Keratinocyte (primary cell): ENCODE results near the gene MAST2.
A peak's percentile ranks its signal among the peaks of the same experiment; 100 is the strongest.

Experiments used
- EZH2 ChIP-seq: IDR thresholded peaks from one replicate; pipeline ENCODE4 v1.6.1; 2012; ENCODE audit warnings: inconsistent platforms, mild to moderate bottlenecking, low read length, moderate library complexity
- TF ChIP-seq, protein P1 (sequence below), 3 experiments: IDR thresholded peaks in 1 of 3; conservative IDR thresholded peaks in 1 of 3; optimal IDR thresholded peaks in 1 of 3; 2 replicates in 2 of 3; 3 replicates in 1 of 3; pipeline versions ENCODE3 to v1.5.1; 2011; ENCODE audit warnings: low read length in 3 of 3, mild to moderate bottlenecking in 3 of 3, moderate library complexity in 2 of 3, control low read depth in 1 of 3, inconsistent platforms in 1 of 3; ENCODE audit not compliant: insufficient read depth in 2 of 3; ENCODE audit errors: extremely low read depth in 1 of 3

DNA sequence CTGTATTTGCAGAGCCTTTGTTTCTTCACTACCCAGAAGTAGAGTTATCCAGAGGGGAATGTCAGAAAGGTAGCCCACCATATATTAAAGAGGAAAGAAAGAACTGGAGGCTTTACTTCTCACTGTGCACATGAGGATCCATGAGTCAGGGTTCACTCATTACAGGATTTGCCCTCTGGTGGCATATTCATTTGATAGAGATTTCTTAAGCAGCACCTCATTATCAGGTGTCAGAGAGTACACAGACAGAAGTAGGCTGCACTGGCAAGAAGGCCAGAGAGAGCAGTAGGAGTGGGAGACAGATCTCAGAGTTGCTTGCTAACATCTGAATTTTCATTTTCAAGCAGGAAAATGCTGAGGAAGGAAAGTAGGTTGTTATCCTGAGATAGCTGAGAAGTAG lies 205.2 kb downstream of the MAST2 start:
- TF ChIP-seq, protein P1, sequence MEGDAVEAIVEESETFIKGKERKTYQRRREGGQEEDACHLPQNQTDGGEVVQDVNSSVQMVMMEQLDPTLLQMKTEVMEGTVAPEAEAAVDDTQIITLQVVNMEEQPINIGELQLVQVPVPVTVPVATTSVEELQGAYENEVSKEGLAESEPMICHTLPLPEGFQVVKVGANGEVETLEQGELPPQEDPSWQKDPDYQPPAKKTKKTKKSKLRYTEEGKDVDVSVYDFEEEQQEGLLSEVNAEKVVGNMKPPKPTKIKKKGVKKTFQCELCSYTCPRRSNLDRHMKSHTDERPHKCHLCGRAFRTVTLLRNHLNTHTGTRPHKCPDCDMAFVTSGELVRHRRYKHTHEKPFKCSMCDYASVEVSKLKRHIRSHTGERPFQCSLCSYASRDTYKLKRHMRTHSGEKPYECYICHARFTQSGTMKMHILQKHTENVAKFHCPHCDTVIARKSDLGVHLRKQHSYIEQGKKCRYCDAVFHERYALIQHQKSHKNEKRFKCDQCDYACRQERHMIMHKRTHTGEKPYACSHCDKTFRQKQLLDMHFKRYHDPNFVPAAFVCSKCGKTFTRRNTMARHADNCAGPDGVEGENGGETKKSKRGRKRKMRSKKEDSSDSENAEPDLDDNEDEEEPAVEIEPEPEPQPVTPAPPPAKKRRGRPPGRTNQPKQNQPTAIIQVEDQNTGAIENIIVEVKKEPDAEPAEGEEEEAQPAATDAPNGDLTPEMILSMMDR (optimal IDR thresholded peaks at IDR 0.05 in 1 of 3, IDR thresholded peaks at IDR 0.05 in 1 of 3, conservative IDR thresholded peaks at IDR 0.05 in 1 of 3; ENCODE audit: extremely low read depth in 1 of 3, insufficient read depth in 2 of 3, low read length in 3 of 3) = peak in 1 of 3 experiments; percentile 26
- no peak for TF ChIP-seq EZH2
